ENCODE measurements around the gene PSTPIP1. TPM values are rescaled to one million over a fixed set of nuclear protein-coding genes. Genes with fewer than 3 reads are reported as not detected.

PSTPIP1 gene
- total and polyA plus RNA-seq, 2 experiments from 2014 or later = 0.80 to 3.7 TPM

DNA sequence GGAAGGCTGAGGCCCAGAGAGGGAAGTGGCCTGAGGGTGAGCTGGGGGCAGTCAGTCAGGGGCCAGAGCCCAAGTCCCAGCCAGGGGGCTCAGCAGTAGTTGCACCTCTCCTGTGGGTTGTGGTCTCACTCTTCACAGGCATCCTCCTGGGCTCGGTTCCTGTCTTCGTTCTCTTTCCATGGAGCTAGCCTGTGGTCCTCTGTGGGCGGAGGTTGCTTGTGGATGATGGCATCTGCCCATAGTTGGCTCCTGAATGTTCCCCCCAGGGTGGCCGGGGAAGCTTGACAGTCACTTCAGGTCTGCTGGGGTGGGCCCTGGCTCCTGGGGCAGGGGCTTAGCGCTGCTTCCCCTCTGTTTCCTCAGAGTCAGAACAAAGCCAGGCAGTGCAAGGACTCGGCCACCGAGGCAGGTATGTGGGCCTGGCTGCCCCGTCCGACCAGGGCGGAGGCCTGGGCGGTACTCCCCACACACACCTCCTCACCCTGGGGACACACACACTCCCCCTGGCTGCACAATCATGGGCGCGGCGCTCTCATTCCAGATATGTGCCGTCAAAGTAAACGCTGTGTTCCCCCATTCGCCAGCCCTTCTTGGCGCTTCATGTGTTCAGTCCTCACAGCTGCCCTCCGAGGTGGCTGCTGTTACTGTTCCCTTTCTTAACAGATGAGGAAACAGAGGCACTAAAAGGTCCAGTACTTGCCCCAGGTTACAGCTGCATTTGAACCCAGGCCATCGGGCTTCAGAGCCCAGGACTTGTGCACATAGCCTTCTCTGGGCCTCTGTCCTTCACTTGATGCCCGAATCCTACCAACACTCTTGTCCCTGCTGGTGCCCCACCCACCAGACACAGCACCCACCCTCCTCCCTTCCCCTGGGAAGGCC is 34.5 kb downstream of the PSTPIP1 start (continued):
- TF ChIP-seq, protein P1, sequence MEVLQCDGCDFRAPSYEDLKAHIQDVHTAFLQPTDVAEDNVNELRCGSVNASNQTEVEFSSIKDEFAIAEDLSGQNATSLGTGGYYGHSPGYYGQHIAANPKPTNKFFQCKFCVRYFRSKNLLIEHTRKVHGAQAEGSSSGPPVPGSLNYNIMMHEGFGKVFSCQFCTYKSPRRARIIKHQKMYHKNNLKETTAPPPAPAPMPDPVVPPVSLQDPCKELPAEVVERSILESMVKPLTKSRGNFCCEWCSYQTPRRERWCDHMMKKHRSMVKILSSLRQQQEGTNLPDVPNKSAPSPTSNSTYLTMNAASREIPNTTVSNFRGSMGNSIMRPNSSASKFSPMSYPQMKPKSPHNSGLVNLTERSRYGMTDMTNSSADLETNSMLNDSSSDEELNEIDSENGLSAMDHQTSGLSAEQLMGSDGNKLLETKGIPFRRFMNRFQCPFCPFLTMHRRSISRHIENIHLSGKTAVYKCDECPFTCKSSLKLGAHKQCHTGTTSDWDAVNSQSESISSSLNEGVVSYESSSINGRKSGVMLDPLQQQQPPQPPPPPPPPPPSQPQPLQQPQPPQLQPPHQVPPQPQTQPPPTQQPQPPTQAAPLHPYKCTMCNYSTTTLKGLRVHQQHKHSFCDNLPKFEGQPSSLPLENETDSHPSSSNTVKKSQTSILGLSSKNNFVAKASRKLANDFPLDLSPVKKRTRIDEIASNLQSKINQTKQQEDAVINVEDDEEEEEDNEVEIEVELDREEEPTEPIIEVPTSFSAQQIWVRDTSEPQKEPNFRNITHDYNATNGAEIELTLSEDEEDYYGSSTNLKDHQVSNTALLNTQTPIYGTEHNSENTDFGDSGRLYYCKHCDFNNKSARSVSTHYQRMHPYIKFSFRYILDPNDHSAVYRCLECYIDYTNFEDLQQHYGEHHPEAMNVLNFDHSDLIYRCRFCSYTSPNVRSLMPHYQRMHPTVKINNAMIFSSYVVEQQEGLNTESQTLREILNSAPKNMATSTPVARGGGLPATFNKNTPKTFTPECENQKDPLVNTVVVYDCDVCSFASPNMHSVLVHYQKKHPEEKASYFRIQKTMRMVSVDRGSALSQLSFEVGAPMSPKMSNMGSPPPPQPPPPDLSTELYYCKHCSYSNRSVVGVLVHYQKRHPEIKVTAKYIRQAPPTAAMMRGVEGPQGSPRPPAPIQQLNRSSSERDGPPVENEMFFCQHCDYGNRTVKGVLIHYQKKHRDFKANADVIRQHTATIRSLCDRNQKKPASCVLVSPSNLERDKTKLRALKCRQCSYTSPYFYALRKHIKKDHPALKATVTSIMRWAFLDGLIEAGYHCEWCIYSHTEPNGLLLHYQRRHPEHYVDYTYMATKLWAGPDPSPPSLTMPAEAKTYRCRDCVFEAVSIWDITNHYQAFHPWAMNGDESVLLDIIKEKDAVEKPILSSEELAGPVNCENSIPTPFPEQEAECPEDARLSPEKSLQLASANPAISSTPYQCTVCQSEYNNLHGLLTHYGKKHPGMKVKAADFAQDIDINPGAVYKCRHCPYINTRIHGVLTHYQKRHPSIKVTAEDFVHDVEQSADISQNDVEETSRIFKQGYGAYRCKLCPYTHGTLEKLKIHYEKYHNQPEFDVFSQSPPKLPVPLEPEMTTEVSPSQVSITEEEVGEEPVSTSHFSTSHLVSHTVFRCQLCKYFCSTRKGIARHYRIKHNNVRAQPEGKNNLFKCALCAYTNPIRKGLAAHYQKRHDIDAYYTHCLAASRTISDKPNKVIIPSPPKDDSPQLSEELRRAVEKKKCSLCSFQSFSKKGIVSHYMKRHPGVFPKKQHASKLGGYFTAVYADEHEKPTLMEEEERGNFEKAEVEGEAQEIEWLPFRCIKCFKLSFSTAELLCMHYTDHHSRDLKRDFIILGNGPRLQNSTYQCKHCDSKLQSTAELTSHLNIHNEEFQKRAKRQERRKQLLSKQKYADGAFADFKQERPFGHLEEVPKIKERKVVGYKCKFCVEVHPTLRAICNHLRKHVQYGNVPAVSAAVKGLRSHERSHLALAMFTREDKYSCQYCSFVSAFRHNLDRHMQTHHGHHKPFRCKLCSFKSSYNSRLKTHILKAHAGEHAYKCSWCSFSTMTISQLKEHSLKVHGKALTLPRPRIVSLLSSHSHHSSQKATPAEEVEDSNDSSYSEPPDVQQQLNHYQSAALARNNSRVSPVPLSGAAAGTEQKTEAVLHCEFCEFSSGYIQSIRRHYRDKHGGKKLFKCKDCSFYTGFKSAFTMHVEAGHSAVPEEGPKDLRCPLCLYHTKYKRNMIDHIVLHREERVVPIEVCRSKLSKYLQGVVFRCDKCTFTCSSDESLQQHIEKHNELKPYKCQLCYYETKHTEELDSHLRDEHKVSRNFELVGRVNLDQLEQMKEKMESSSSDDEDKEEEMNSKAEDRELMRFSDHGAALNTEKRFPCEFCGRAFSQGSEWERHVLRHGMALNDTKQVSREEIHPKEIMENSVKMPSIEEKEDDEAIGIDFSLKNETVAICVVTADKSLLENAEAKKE (CRISPR knock-in tag; IDR thresholded peaks at IDR 0.05) = no peak
- TF ChIP-seq, protein P2, sequence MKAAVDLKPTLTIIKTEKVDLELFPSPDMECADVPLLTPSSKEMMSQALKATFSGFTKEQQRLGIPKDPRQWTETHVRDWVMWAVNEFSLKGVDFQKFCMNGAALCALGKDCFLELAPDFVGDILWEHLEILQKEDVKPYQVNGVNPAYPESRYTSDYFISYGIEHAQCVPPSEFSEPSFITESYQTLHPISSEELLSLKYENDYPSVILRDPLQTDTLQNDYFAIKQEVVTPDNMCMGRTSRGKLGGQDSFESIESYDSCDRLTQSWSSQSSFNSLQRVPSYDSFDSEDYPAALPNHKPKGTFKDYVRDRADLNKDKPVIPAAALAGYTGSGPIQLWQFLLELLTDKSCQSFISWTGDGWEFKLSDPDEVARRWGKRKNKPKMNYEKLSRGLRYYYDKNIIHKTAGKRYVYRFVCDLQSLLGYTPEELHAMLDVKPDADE (IDR thresholded peaks at IDR 0.05) = no peak

DNA sequence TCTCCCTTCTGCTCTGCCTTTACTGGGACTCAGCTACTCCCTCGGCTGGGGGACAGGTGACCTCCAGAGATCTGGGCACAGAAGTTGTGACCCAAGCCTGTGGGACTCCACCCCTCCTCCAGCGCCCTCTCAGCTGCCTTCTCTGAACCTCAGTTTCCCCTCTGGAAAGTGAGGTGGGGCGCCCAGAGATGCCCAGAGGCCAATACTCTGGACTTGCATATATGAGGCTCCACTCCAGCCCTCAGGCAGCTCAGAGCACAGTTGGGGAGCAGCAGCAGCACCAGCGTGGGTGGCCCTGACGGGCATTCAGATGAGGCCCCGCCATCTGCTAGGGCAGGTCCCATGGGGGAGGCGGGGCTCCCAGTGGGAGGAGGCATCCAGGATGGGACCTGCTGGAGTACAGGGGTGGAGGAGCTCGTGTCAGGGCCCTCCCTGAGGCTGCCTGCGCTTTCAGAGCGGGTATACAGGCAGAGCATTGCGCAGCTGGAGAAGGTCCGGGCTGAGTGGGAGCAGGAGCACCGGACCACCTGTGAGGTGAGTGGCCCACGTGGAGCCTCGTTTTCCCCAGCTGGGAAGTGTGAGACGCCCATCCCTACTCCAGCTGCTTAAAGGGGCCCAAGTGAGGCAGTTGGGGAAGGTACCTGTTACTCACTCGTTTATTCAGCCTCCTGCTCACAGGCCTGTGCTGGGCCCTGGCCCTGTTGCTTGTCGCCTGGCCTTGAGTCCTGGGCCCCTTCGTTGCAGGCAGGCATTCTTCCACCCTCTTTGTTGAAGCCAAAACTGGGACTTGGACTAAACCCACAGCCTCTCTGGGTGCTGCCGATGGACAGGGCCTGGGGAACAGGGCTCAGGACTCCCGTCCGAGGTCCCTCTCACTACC is 35.4 kb downstream of the PSTPIP1 start:
- no peaks in the 10 kb centered on the region for H3K36me3 ChIP-seq (ENCODE audit: insufficient read depth)
- no peak overlapping the region for H3K27ac Mint-ChIP-seq
- TF ChIP-seq, protein P3, sequence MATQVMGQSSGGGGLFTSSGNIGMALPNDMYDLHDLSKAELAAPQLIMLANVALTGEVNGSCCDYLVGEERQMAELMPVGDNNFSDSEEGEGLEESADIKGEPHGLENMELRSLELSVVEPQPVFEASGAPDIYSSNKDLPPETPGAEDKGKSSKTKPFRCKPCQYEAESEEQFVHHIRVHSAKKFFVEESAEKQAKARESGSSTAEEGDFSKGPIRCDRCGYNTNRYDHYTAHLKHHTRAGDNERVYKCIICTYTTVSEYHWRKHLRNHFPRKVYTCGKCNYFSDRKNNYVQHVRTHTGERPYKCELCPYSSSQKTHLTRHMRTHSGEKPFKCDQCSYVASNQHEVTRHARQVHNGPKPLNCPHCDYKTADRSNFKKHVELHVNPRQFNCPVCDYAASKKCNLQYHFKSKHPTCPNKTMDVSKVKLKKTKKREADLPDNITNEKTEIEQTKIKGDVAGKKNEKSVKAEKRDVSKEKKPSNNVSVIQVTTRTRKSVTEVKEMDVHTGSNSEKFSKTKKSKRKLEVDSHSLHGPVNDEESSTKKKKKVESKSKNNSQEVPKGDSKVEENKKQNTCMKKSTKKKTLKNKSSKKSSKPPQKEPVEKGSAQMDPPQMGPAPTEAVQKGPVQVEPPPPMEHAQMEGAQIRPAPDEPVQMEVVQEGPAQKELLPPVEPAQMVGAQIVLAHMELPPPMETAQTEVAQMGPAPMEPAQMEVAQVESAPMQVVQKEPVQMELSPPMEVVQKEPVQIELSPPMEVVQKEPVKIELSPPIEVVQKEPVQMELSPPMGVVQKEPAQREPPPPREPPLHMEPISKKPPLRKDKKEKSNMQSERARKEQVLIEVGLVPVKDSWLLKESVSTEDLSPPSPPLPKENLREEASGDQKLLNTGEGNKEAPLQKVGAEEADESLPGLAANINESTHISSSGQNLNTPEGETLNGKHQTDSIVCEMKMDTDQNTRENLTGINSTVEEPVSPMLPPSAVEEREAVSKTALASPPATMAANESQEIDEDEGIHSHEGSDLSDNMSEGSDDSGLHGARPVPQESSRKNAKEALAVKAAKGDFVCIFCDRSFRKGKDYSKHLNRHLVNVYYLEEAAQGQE (IDR thresholded peaks at IDR 0.05; ENCODE audit: unreplicated experiment) = no peak
- TF ChIP-seq, protein P4, sequence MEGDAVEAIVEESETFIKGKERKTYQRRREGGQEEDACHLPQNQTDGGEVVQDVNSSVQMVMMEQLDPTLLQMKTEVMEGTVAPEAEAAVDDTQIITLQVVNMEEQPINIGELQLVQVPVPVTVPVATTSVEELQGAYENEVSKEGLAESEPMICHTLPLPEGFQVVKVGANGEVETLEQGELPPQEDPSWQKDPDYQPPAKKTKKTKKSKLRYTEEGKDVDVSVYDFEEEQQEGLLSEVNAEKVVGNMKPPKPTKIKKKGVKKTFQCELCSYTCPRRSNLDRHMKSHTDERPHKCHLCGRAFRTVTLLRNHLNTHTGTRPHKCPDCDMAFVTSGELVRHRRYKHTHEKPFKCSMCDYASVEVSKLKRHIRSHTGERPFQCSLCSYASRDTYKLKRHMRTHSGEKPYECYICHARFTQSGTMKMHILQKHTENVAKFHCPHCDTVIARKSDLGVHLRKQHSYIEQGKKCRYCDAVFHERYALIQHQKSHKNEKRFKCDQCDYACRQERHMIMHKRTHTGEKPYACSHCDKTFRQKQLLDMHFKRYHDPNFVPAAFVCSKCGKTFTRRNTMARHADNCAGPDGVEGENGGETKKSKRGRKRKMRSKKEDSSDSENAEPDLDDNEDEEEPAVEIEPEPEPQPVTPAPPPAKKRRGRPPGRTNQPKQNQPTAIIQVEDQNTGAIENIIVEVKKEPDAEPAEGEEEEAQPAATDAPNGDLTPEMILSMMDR (conservative IDR thresholded peaks at IDR 0.05; ENCODE audit: low read depth in 2 of 2) = no peak
- no peak for TF ChIP-seq ZNF331 (CRISPR knock-in tag; IDR thresholded peaks at IDR 0.05; ENCODE audit: low read depth)
- no peak for TF ChIP-seq STAT1 (IDR thresholded peaks at IDR 0.05; ENCODE audit: unreplicated experiment)
- no peak for TF ChIP-seq POLR2AphosphoS5 (IDR thresholded peaks at IDR 0.05; ENCODE audit: low read depth)
- TF ChIP-seq EZH2 (IDR thresholded peaks at IDR 0.05; ENCODE audit: low read depth, unreplicated experiment) = no peak
- TF ChIP-seq JUNB (IDR thresholded peaks at IDR 0.05; ENCODE audit: unreplicated experiment) = no peak

More for the DNA sequence above, 35.4 kb downstream of the PSTPIP1 start:
- H2AFZ ChIP-seq = no peak overlapping the region
- peak; percentile 29 for ATAC-seq
- H3K9me2 ChIP-seq (ENCODE audit: insufficient read depth) = no peaks in the 10 kb centered on the region
- H3K4me1 Mint-ChIP-seq = peaks cover 15% of the 10 kb centered on the region
- no peaks in the 10 kb centered on the region for H3K9me3 Mint-ChIP-seq
- no peak overlapping the region for H3K4me3 Mint-ChIP-seq
- H3K27me3 ChIP-seq (ENCODE audit: insufficient read depth) = 0 out of 2 replicates have a peak, but pooled peaks cover 4% of the 10 kb centered on the region
- DNase-seq (ENCODE audit: low spot score) = peak; percentile 54
- H4K20me1 ChIP-seq (replicated peaks; ENCODE audit: insufficient read depth) = no peaks in the 10 kb centered on the region
- no peak overlapping the region for H3K4me2 ChIP-seq
- H3K36me3 Mint-ChIP-seq (ENCODE audit: low read depth) = no peaks in the 10 kb centered on the region
- no peaks in the 10 kb centered on the region for H3F3A ChIP-seq (replicated peaks; ENCODE audit: low read depth)
- no peaks in the 10 kb centered on the region for H3K79me2 ChIP-seq (replicated peaks; ENCODE audit: insufficient read depth)
- H3K4me1 ChIP-seq (ENCODE audit: insufficient read depth) = no peaks in the 10 kb centered on the region; the same call in 1 of the 2 replicates
- H3K4me3 ChIP-seq = no peak overlapping the region
- no peak overlapping the region for H3K27ac ChIP-seq (ENCODE audit: low read depth)
- peaks cover 31% of the 10 kb centered on the region for H3K27me3 Mint-ChIP-seq (ENCODE audit: insufficient read depth, low read depth, poor library complexity)
